Measurements from ENCODE around the gene WBP1L. TPM values are rescaled to one million over a fixed set of nuclear protein-coding genes. Genes with fewer than 3 reads are reported as not detected.

The WBP1L gene
- total RNA-seq, 1 donor from 2014 or later: 30.7 TPM

GRCh38 chr10:102796407-102797176 is 52.8 kb downstream of the WBP1L start:
- no peak for DNase-seq (ENCODE audit: low spot score, unreplicated experiment)
- Mint-ChIP-seq H3K36me3 (ENCODE audit: insufficient read depth) (peaks cover 1% of the 10 kb centered on the region), H3K9me3 (ENCODE audit: low read depth) (no peaks in the 10 kb centered on the region), H3K4me3 (ENCODE audit: low read depth) (no peak overlapping the region), H3K27me3 (no peaks in the 10 kb centered on the region), H3K27ac (no peak overlapping the region), H3K4me1 (ENCODE audit: low read depth) (no peaks in the 10 kb centered on the region)
- no peak for TF ChIP-seq CTCF (IDR thresholded peaks at IDR 0.05; ENCODE audit: unreplicated experiment)

- DNase-seq (ENCODE audit: low spot score, unreplicated experiment): no peak
- H3K27me3 Mint-ChIP-seq: no peaks in the 10 kb centered on the region
- H3K4me1 Mint-ChIP-seq (ENCODE audit: low read depth): peaks cover 5% of the 10 kb centered on the region
- H3K36me3 Mint-ChIP-seq (ENCODE audit: insufficient read depth): peaks cover 12% of the 10 kb centered on the region
- H3K9me3 Mint-ChIP-seq (ENCODE audit: low read depth): no peaks in the 10 kb centered on the region
- TF ChIP-seq CTCF (IDR thresholded peaks at IDR 0.05; ENCODE audit: unreplicated experiment): no peak
- no peak overlapping the region for H3K4me3 Mint-ChIP-seq (ENCODE audit: low read depth)
- no peak overlapping the region for H3K27ac Mint-ChIP-seq
These were observed 56.1 kb downstream of the WBP1L start for GRCh38 chr10:102799691-102800471.

- Mint-ChIP-seq H3K27ac (no peak overlapping the region), H3K36me3 (ENCODE audit: insufficient read depth) (peaks cover 12% of the 10 kb centered on the region), H3K9me3 (ENCODE audit: low read depth) (no peaks in the 10 kb centered on the region), H3K4me3 (ENCODE audit: low read depth) (no peak overlapping the region), H3K27me3 (no peaks in the 10 kb centered on the region), H3K4me1 (ENCODE audit: low read depth) (peaks cover 5% of the 10 kb centered on the region)
- DNase-seq (ENCODE audit: low spot score, unreplicated experiment): no peak
- TF ChIP-seq CTCF (IDR thresholded peaks at IDR 0.05; ENCODE audit: unreplicated experiment): no peak
These were observed 57.0 kb downstream of the WBP1L start for GRCh38 chr10:102800611-102801335.

GRCh38 chr10:102801496-102801895 is 57.7 kb downstream of the WBP1L start:
- TF ChIP-seq CTCF (IDR thresholded peaks at IDR 0.05; ENCODE audit: unreplicated experiment): no peak
- Mint-ChIP-seq H3K4me1 (ENCODE audit: low read depth) (peaks cover 5% of the 10 kb centered on the region), H3K36me3 (ENCODE audit: insufficient read depth) (peaks cover 12% of the 10 kb centered on the region), H3K27me3 (no peaks in the 10 kb centered on the region), H3K27ac (no peak overlapping the region), H3K9me3 (ENCODE audit: low read depth) (no peaks in the 10 kb centered on the region), H3K4me3 (ENCODE audit: low read depth) (no peak overlapping the region)
- no peak for DNase-seq (ENCODE audit: low spot score, unreplicated experiment)

GRCh38 chr10:102801978-102802377 is 58.2 kb downstream of the WBP1L start:
- Mint-ChIP-seq H3K4me1 (ENCODE audit: low read depth) (peaks cover 5% of the 10 kb centered on the region), H3K27ac (peak overlapping the region; percentile 66), H3K36me3 (ENCODE audit: insufficient read depth) (peaks cover 12% of the 10 kb centered on the region), H3K4me3 (ENCODE audit: low read depth) (no peak overlapping the region), H3K9me3 (ENCODE audit: low read depth) (no peaks in the 10 kb centered on the region), H3K27me3 (no peaks in the 10 kb centered on the region)
- DNase-seq (ENCODE audit: low spot score, unreplicated experiment): no peak
- TF ChIP-seq CTCF (IDR thresholded peaks at IDR 0.05; ENCODE audit: unreplicated experiment): no peak
